OCI-LY7 (cell line): Measurements from ENCODE around the gene POM121L2. TPM values are rescaled to one million over a fixed set of nuclear protein-coding genes. Genes with fewer than 3 reads are reported as not detected.

Experiments used
- BruUV-seq: library from RNA; stranded (reverse); fragments of 400-500 nt; replicated peaks from 2 replicates; lab custom pipeline; 2021; lab: Mats Ljungman, UMichigan
- CTCF ChIA-PET: fragments of 300-600 bp; sonication (Branson Sonifier 250); formaldehyde crosslinking; loops from one replicate; lab custom pipeline; 2022; ENCODE audit warnings: antibody characterized with exemption; ENCODE audit not compliant: unreplicated experiment; lab: Charles Lee
- POLR2A ChIA-PET: fragments of 300-600 bp; sonication (Branson Sonifier 250); formaldehyde crosslinking; loops from one replicate; lab custom pipeline; 2022; ENCODE audit warnings: antibody characterized with exemption; lab: Charles Lee
- DNase-seq: peaks from one replicate; pipeline ENCODE4 v3.0.0-alpha.2; 2015; ENCODE audit warnings: low spot score
- H2AFZ ChIP-seq: fragments of 200-600 bp; sonication (generic), shearing (Covaris generic); 2 replicates; pipeline ENCODE4 v1.6.1; 2014; ENCODE audit warnings: mild to moderate bottlenecking, antibody characterized with exemption, low read length, moderate library complexity
- H3K27ac ChIP-seq: fragments of 200-600 bp; sonication (generic); 2 replicates; pipeline ENCODE4 v1.5.1; 2014; ENCODE audit warnings: mixed run types, low read depth, mild to moderate bottlenecking, moderate library complexity, low read length, inconsistent platforms; ENCODE audit not compliant: poor library complexity, severe bottlenecking
- H3K36me3 ChIP-seq: fragments of 200-600 bp; sonication (generic); 2 replicates; pipeline ENCODE4 v1.6.1; 2014; ENCODE audit warnings: mild to moderate bottlenecking, antibody characterized with exemption, low read length, moderate library complexity, mixed read lengths; ENCODE audit not compliant: insufficient read depth
- H3K4me1 ChIP-seq: fragments of 200-600 bp; sonication (generic); 2 replicates; pipeline ENCODE4 v1.5.1; 2014; ENCODE audit warnings: mild to moderate bottlenecking, low read length; ENCODE audit not compliant: insufficient read depth, poor library complexity, severe bottlenecking
- H3K4me2 ChIP-seq: fragments of 200-600 bp; sonication (generic); 2 replicates; pipeline ENCODE4 v1.6.1; 2014; ENCODE audit warnings: mild to moderate bottlenecking, low read length
- H3K4me3 ChIP-seq: fragments of 200-600 bp; sonication (generic); 2 replicates; pipeline ENCODE4 v1.5.1; 2014; ENCODE audit warnings: mild to moderate bottlenecking, low read depth, low read length; ENCODE audit not compliant: poor library complexity, severe bottlenecking
- H3K79me2 ChIP-seq: fragments of 200-600 bp; sonication (generic); 2 replicates; pipeline ENCODE4 v1.6.1; 2016; ENCODE audit warnings: low read depth, mild to moderate bottlenecking, low read length, moderate library complexity, mixed read lengths; ENCODE audit not compliant: insufficient read depth
- H3K9me2 ChIP-seq: fragments of 200-600 bp; sonication (generic); 2 replicates; pipeline ENCODE4 v1.6.1; 2016; ENCODE audit warnings: mild to moderate bottlenecking, low read length, mixed read lengths; ENCODE audit not compliant: insufficient read depth
- H3K9me3 ChIP-seq: fragments of 200-600 bp; sonication (generic); 2 replicates; pipeline ENCODE4 v1.6.1; 2014; ENCODE audit warnings: mild to moderate bottlenecking, mixed run types, low read length, mixed read lengths
- H4K20me1 ChIP-seq: fragments of 200-600 bp; sonication (generic); 2 replicates; pipeline ENCODE4 v1.6.1; 2014; ENCODE audit warnings: mild to moderate bottlenecking, antibody characterized with exemption, low read length, moderate library complexity, mixed read lengths; ENCODE audit not compliant: insufficient read depth
- EZH2phosphoT487 ChIP-seq: fragments of 200-600 bp; sonication (generic); IDR thresholded peaks from 2 replicates; pipeline ENCODE4 v1.6.1; 2018; ENCODE audit warnings: low read depth, borderline replicate concordance, mild to moderate bottlenecking, mixed run types, antibody characterized with exemption, low read length, moderate library complexity, mixed read lengths
- intact Hi-C: fragments of 100-400 bp; cut with micrococcal nuclease; formaldehyde crosslinking; loops from one replicate; pipeline ENCODE4 v1.10.0; 2022; ENCODE audit not compliant: unreplicated experiment
- total RNA-seq, 2 experiments: library from RNA; depleted of rRNA in 1 of 2; stranded (reverse); fragments of >200 nt in 1 of 2; shearing (Covaris generic) in 1 of 2; gene quantifications; 2 replicates each; pipeline ENCODE4 v1.2.3, GENCODE V29; 2014 to 2022
- TF ChIP-seq, protein P1 (sequence below): fragments of 200-600 bp; sonication (generic); conservative IDR thresholded peaks from 2 replicates; pipeline ENCODE4 v1.5.1; 2014; ENCODE audit warnings: mild to moderate bottlenecking, antibody characterized with exemption, low read length, moderate library complexity, mixed read lengths

Gene POM121L2
- total RNA-seq, 2 experiments from 2014 or later: not detected

DNA sequence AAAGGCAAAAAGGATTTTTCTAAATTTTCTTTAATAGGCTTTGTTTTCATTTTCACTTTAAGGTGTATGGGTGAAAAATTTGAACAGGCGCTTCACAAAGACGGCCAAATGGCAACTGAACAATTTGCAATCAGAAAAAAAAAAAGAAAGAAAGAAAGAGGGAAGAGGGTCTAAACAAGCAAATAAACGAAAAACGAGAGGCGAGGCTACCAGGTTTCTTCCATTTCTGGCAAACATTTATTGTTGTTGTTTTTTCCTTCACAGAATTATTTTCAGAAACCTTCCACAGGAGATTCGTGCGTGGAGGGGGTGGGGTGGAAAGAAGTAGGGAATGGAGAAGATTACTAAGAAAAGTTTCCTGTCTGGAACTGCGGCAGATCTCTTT is 24.3 kb downstream of the POM121L2 start:
- no peak overlapping the region for H2AFZ ChIP-seq
- CTCF ChIA-PET: no interaction called here
- intact Hi-C loops: no loop called here
- H3K36me3 ChIP-seq: no peaks in the 10 kb centered on the region
- no peaks in the 10 kb centered on the region for H3K9me3 ChIP-seq
- peaks cover 5% of the 10 kb centered on the region for H3K4me1 ChIP-seq
- no peak overlapping the region for H3K27ac ChIP-seq
- H3K9me2 ChIP-seq: no peaks in the 10 kb centered on the region
- no TSS peak for BruUV-seq
- H3K79me2 ChIP-seq: no peaks in the 10 kb centered on the region
- no peak overlapping the region for H3K4me2 ChIP-seq
- no peak for DNase-seq
- no peaks in the 10 kb centered on the region for H4K20me1 ChIP-seq
- TF ChIP-seq, protein P1, sequence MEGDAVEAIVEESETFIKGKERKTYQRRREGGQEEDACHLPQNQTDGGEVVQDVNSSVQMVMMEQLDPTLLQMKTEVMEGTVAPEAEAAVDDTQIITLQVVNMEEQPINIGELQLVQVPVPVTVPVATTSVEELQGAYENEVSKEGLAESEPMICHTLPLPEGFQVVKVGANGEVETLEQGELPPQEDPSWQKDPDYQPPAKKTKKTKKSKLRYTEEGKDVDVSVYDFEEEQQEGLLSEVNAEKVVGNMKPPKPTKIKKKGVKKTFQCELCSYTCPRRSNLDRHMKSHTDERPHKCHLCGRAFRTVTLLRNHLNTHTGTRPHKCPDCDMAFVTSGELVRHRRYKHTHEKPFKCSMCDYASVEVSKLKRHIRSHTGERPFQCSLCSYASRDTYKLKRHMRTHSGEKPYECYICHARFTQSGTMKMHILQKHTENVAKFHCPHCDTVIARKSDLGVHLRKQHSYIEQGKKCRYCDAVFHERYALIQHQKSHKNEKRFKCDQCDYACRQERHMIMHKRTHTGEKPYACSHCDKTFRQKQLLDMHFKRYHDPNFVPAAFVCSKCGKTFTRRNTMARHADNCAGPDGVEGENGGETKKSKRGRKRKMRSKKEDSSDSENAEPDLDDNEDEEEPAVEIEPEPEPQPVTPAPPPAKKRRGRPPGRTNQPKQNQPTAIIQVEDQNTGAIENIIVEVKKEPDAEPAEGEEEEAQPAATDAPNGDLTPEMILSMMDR: no peak
- TF ChIP-seq EZH2phosphoT487: no peak; the same call in 1 of the 2 replicates
- no peak overlapping the region for H3K4me3 ChIP-seq
- POLR2A ChIA-PET: interaction anchor here (0.7 kb wide), 1 partner anchor 1181 kb away, joined by 4 read pairs; no protein-coding TSS in a partner anchor

DNA sequence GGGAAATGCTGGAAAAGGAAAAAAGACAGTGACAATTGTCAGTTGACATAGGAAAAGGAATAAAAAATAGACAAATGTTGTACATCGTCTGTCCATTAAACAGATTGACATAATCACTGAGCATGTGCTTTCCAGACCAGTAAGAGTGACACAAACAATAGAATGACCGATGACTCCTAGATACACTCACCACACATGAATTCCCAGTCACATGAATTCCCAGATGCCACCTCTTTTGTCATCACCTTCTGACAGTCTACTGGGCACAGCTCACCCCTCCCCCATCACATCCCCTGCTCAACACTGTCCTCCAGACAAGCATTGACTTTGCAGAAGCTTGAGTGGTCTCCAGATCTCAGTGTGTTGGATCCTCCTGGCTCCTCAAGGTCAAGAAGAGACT is 25.9 kb downstream of the POM121L2 start:
- Histone ChIP-seq H3K79me2 (no peaks in the 10 kb centered on the region), H2AFZ (no peak overlapping the region), H4K20me1 (no peaks in the 10 kb centered on the region), H3K36me3 (no peaks in the 10 kb centered on the region), H3K4me1 (peaks cover 5% of the 10 kb centered on the region), H3K4me2 (no peak overlapping the region), H3K4me3 (no peak overlapping the region), H3K9me2 (no peaks in the 10 kb centered on the region), H3K9me3 (no peaks in the 10 kb centered on the region), H3K27ac (no peak overlapping the region)
- TF ChIP-seq, protein P1: no peak
- TF ChIP-seq EZH2phosphoT487: no peak
- no TSS peak for BruUV-seq
- DNase-seq: no peak
- intact Hi-C loops: no loop called here
- CTCF ChIA-PET: no interaction called here
- POLR2A ChIA-PET: no interaction called here

DNA sequence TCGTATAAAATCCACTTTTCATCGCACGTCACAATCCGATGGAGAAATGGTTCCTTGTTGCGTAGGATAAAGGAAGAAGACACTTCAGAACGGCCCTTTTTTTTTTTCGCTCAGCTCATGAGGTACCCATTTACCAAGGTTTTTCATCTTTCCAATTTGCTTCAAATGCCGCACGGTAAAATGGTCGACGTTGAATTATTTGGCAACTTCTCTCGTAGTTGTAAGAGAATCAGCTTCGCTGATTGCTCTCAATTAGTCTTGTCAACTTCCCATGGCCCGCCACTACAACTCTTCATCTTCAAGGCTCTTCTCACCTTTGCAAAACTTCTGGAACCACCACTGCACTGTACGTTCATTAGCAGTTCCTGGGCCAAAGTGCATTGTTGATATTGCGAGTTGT is 28.8 kb downstream of the POM121L2 start:
- POLR2A ChIA-PET: no interaction called here
- Histone ChIP-seq H2AFZ (no peak overlapping the region), H4K20me1 (no peaks in the 10 kb centered on the region), H3K36me3 (no peaks in the 10 kb centered on the region), H3K4me2 (no peak overlapping the region), H3K27ac (no peak overlapping the region), H3K79me2 (no peaks in the 10 kb centered on the region), H3K4me1 (peaks cover 5% of the 10 kb centered on the region), H3K9me2 (no peaks in the 10 kb centered on the region), H3K9me3 (no peaks in the 10 kb centered on the region), H3K4me3 (no peak overlapping the region)
- CTCF ChIA-PET: no interaction called here
- intact Hi-C loops: no loop called here
- TF ChIP-seq, protein P1: no peak
- TF ChIP-seq EZH2phosphoT487: no peak
- no TSS peak for BruUV-seq
- no peak for DNase-seq
